Measurements from ENCODE around the gene HEPACAM.
"Not testable (repeated sequence)": the region's sequence is repeated elsewhere in the genome, so short reads cannot be mapped to it uniquely, and the experiment has no call there.

Gene HEPACAM

GRCh38 chr11:124935548-124936514 is at the start of gene HEPACAM:
HEPACAM (minus strand) TSS chr11:124936047; CDS start chr11:124936006, 41 bp downstream.
- DNase-seq (ENCODE audit: low spot score), result no peak

GRCh38 chr11:124984512-124984854 is 48.6 kb upstream of the HEPACAM start:
- no peak for DNase-seq (ENCODE audit: low spot score)

GRCh38 chr11:124983674-124984511 is 48.0 kb upstream of the HEPACAM start:
- no peak for DNase-seq (ENCODE audit: low spot score)

- DNase-seq (ENCODE audit: low spot score), result no peak
These were observed 46.2 kb upstream of the HEPACAM start for GRCh38 chr11:124982043-124982442.

- no peak for DNase-seq (ENCODE audit: low spot score)
These were observed 42.5 kb upstream of the HEPACAM start for GRCh38 chr11:124978316-124978715.

- DNase-seq (ENCODE audit: low spot score), result no peak
These were observed 41.2 kb upstream of the HEPACAM start for GRCh38 chr11:124977006-124977405.

GRCh38 chr11:124976531-124976930 is 40.7 kb upstream of the HEPACAM start:
- DNase-seq (ENCODE audit: low spot score), result no peak

GRCh38 chr11:124971810-124972209 is 36.0 kb upstream of the HEPACAM start:
- DNase-seq (ENCODE audit: low spot score), result no peak

GRCh38 chr11:124970925-124971324 is 35.1 kb upstream of the HEPACAM start:
- peak; percentile 27 for DNase-seq (ENCODE audit: low spot score)

GRCh38 chr11:124968197-124968596 is 32.4 kb upstream of the HEPACAM start:
- not testable (repeated sequence) for DNase-seq (ENCODE audit: low spot score)

GRCh38 chr11:124961972-124962609 is 26.2 kb upstream of the HEPACAM start:
- peak; percentile 86 for DNase-seq (ENCODE audit: low spot score)

GRCh38 chr11:124955035-124955434 is 19.2 kb upstream of the HEPACAM start:
- DNase-seq (ENCODE audit: low spot score), result no peak

GRCh38 chr11:124954590-124954955 is 18.7 kb upstream of the HEPACAM start:
- peak; percentile 15 for DNase-seq (ENCODE audit: low spot score)

- DNase-seq (ENCODE audit: low spot score), result peak; percentile 98
These were observed 18.1 kb upstream of the HEPACAM start, which contains the start of gene CCDC15 for GRCh38 chr11:124953753-124954589. CCDC15 (plus strand) TSS chr11:124954202; CDS start chr11:124954733, 531 bp downstream.

- DNase-seq (ENCODE audit: low spot score), result no peak
These were observed 15.5 kb upstream of the HEPACAM start for GRCh38 chr11:124951341-124951740.

- no peak for DNase-seq (ENCODE audit: low spot score)
These were observed 14.9 kb upstream of the HEPACAM start for GRCh38 chr11:124950601-124951330.

- no peak for DNase-seq (ENCODE audit: low spot score)
These were observed 10.9 kb upstream of the HEPACAM start for GRCh38 chr11:124946735-124947141.

- DNase-seq (ENCODE audit: low spot score), result no peak
These were observed 10.0 kb upstream of the HEPACAM start for GRCh38 chr11:124945826-124946225.

GRCh38 chr11:124944565-124944964 is 8.7 kb upstream of the HEPACAM start:
- no peak for DNase-seq (ENCODE audit: low spot score)

GRCh38 chr11:124943741-124944140 is 7.9 kb upstream of the HEPACAM start:
- DNase-seq (ENCODE audit: low spot score), result no peak

GRCh38 chr11:124943254-124943616 is 7.4 kb upstream of the HEPACAM start:
- no peak for DNase-seq (ENCODE audit: low spot score)
